H1 (cell line): ENCODE measurements around the gene PRPF4. TPM values are rescaled to one million over a fixed set of nuclear protein-coding genes. Genes with fewer than 3 reads are reported as not detected.

Experiments used
- CTCF ChIA-PET: fragments of 300-600 bp; sonication (Branson Sonifier 250); formaldehyde crosslinking; loops from one replicate; lab custom pipeline; 2021; ENCODE audit not compliant: partially characterized antibody; lab: Charles Lee
- POLR2A ChIA-PET: fragments of 300-600 bp; sonication (Branson Sonifier 250); formaldehyde crosslinking; loops from one replicate; lab custom pipeline; 2021; ENCODE audit warnings: inconsistent platforms; ENCODE audit not compliant: partially characterized antibody; lab: Charles Lee
- DNase-seq, 2 experiments: peaks; one replicate each; pipeline versions ENCODE4 v3.0.0 to v3.0.0-alpha.2; 2010 to 2022; ENCODE audit warnings: low spot score in 2 of 2, low read depth in 1 of 2, mixed read lengths in 1 of 2
- FAIRE-seq: peaks from 2 replicates; lab custom pipeline; 2011; peaks lifted over from hg19 to GRCh38; lab: Jason Lieb, UNC
- H2AFZ ChIP-seq: 2 replicates; pipeline ENCODE4 v1.8.1; 2012; ENCODE audit warnings: low read length, inconsistent platforms
- H2AK5ac ChIP-seq: 2 replicates; pipeline ENCODE4 v1.6.1; 2013; ENCODE audit warnings: low read depth, low read length
- H2BK120ac ChIP-seq: replicated peaks from 2 replicates; pipeline ENCODE3; 2013; ENCODE audit warnings: low read depth, low read length, inconsistent platforms
- H2BK12ac ChIP-seq: 2 replicates; pipeline ENCODE4 v1.6.1; 2013; ENCODE audit warnings: low read depth, low read length
- H2BK15ac ChIP-seq: 2 replicates; pipeline ENCODE4 v1.6.1; 2013; ENCODE audit warnings: low read length
- H2BK20ac ChIP-seq: 2 replicates; pipeline ENCODE4 v1.6.1; 2013; ENCODE audit warnings: low read length
- H2BK5ac ChIP-seq: 2 replicates; pipeline ENCODE4 v1.6.1; 2013; ENCODE audit warnings: low read depth, low read length
- H3K14ac ChIP-seq: 2 replicates; pipeline ENCODE4 v1.6.1; 2013; ENCODE audit warnings: inconsistent platforms; ENCODE audit not compliant: insufficient read length
- H3K18ac ChIP-seq: 2 replicates; pipeline ENCODE4 v1.6.1; 2013; ENCODE audit warnings: low read length; ENCODE audit errors: extremely low read depth
- H3K23ac ChIP-seq: 2 replicates; pipeline ENCODE4 v1.6.1; 2013; ENCODE audit warnings: inconsistent platforms; ENCODE audit not compliant: insufficient read length
- H3K23me2 ChIP-seq: 2 replicates; pipeline ENCODE4 v1.6.1; 2013; ENCODE audit warnings: low read depth, low read length
- H3K27ac ChIP-seq: 2 replicates; pipeline ENCODE4 v1.6.1; 2011; ENCODE audit warnings: low read depth, low read length, inconsistent platforms
- H3K27me3 ChIP-seq, 4 experiments: replicated peaks in 1 of 4; 1 replicate in 1 of 4; 2 replicates in 3 of 4; pipeline versions ENCODE4 v1.6.1 to v1.8.1; 2011 to 2013; ENCODE audit warnings: low read length in 3 of 4, mild to moderate bottlenecking in 3 of 4, inconsistent platforms in 2 of 4, mixed read lengths in 2 of 4, moderate library complexity in 1 of 4; ENCODE audit not compliant: control insufficient read depth in 3 of 4, insufficient read depth in 3 of 4; ENCODE audit errors: extremely low read depth in 1 of 4
- H3K36me3 ChIP-seq, 4 experiments: 2 replicates each; pipeline versions ENCODE4 v1.6.1 to v1.8.1; 2011 to 2013; ENCODE audit warnings: mild to moderate bottlenecking in 4 of 4, low read length in 3 of 4, moderate library complexity in 2 of 4, control low read depth in 1 of 4, inconsistent platforms in 1 of 4; ENCODE audit not compliant: insufficient read depth in 4 of 4, control insufficient read depth in 2 of 4
- H3K4ac ChIP-seq: replicated peaks from 2 replicates; pipeline ENCODE3; 2013; ENCODE audit warnings: low read length, low read depth, mixed read lengths, inconsistent platforms; ENCODE audit not compliant: insufficient read length
- H3K4me1 ChIP-seq, 4 experiments: replicated peaks in 1 of 4; 1 replicate in 1 of 4; 2 replicates in 3 of 4; pipeline versions ENCODE4 v1.6.1 to v1.8.1; 2011 to 2013; ENCODE audit warnings: low read length in 3 of 4, inconsistent platforms in 2 of 4, mixed read lengths in 1 of 4; ENCODE audit not compliant: insufficient read depth in 4 of 4, control insufficient read depth in 3 of 4
- H3K4me2 ChIP-seq, 2 experiments: 2 replicates each; pipeline versions ENCODE4 v1.6.1 to v1.8.1; 2011 to 2013; ENCODE audit warnings: low read depth in 2 of 2, low read length in 2 of 2, control low read depth in 1 of 2, inconsistent platforms in 1 of 2, mild to moderate bottlenecking in 1 of 2; ENCODE audit not compliant: insufficient read depth in 1 of 2
- H3K4me3 ChIP-seq, 4 experiments: fragments of 200-600, 300-600 bp in 1 of 4; sonication (generic), shearing (Covaris generic), sonication (Bioruptor Twin) in 1 of 4; 2 replicates each; pipeline versions ENCODE4 v1.5.1 to v1.8.1; 2011 to 2016; ENCODE audit warnings: low read length in 4 of 4, low read depth in 3 of 4, control low read depth in 2 of 4, inconsistent platforms in 2 of 4, mild to moderate bottlenecking in 2 of 4, mixed read lengths in 1 of 4, moderate library complexity in 1 of 4; ENCODE audit not compliant: insufficient read depth in 2 of 4; ENCODE audit errors: extremely low read depth in 1 of 4
- H3K56ac ChIP-seq: replicated peaks from 2 replicates; pipeline ENCODE3; 2013; ENCODE audit warnings: low read depth, mild to moderate bottlenecking, mixed read lengths, low read length, inconsistent platforms; ENCODE audit not compliant: insufficient read length
- H3K79me1 ChIP-seq: 2 replicates; pipeline ENCODE4 v1.6.1; 2013; ENCODE audit warnings: low read depth, low read length, control low read depth
- H3K79me2 ChIP-seq, 2 experiments: 2 replicates each; pipeline versions ENCODE4 v1.6.1 to v1.8.1; 2012 to 2013; ENCODE audit warnings: low read length in 2 of 2, mild to moderate bottlenecking in 2 of 2, inconsistent platforms in 1 of 2; ENCODE audit not compliant: insufficient read depth in 2 of 2, control insufficient read depth in 1 of 2
- H3K9ac ChIP-seq, 4 experiments: replicated peaks in 1 of 4; 1 replicate in 1 of 4; 2 replicates in 3 of 4; pipeline versions ENCODE4 v1.6.1 to v1.8.1; 2011 to 2013; ENCODE audit warnings: low read depth in 3 of 4, low read length in 3 of 4, control low read depth in 2 of 4, mild to moderate bottlenecking in 2 of 4, moderate library complexity in 2 of 4, inconsistent platforms in 1 of 4; ENCODE audit errors: extremely low read depth in 1 of 4
- H3K9me3 ChIP-seq, 2 experiments: 2 replicates each; pipeline versions ENCODE4 v1.6.1 to v1.8.1; 2012 to 2013; ENCODE audit warnings: mild to moderate bottlenecking in 2 of 2, moderate library complexity in 2 of 2, control low read depth in 1 of 2, inconsistent platforms in 1 of 2, low read depth in 1 of 2, low read length in 1 of 2, mixed read lengths in 1 of 2; ENCODE audit not compliant: insufficient read depth in 2 of 2
- H4K20me1 ChIP-seq, 2 experiments: replicated peaks in 1 of 2; 2 replicates each; pipeline versions ENCODE3 to v1.8.1; 2011 to 2013; ENCODE audit warnings: inconsistent platforms in 2 of 2, low read length in 2 of 2, mild to moderate bottlenecking in 1 of 2; ENCODE audit not compliant: insufficient read depth in 2 of 2, control insufficient read depth in 1 of 2
- H4K5ac ChIP-seq: 2 replicates; pipeline ENCODE4 v1.6.1; 2013; ENCODE audit warnings: low read length, low read depth, mixed read lengths, inconsistent platforms; ENCODE audit not compliant: insufficient read length
- H4K8ac ChIP-seq: 2 replicates; pipeline ENCODE4 v1.8.0; 2013; ENCODE audit warnings: mild to moderate bottlenecking, moderate library complexity, low read length, inconsistent platforms; ENCODE audit not compliant: insufficient read depth; ENCODE audit errors: extremely low read depth
- H4K91ac ChIP-seq: replicated peaks from 2 replicates; pipeline ENCODE3; 2013; ENCODE audit warnings: low read length, mixed read lengths, inconsistent platforms; ENCODE audit not compliant: insufficient read length
- CBX5 ChIP-seq: fragments of 300-800, 300-1000 bp; sonication (generic); IDR thresholded peaks from 2 replicates; pipeline ENCODE4 v1.7.1; 2016; ENCODE audit warnings: antibody characterized with exemption, low read length, low read depth
- CBX8 ChIP-seq: fragments of 300-800, 300-1000 bp; sonication (generic); IDR thresholded peaks from 2 replicates; pipeline ENCODE4 v1.7.1; 2016; ENCODE audit warnings: low read depth, low read length, borderline replicate concordance
- CEBPB ChIP-seq: IDR thresholded peaks from 2 replicates; pipeline ENCODE4 v1.6.1; 2012; ENCODE audit warnings: low read depth, low read length
- CHD1 ChIP-seq: IDR thresholded peaks from 2 replicates; pipeline ENCODE4 v1.6.1; 2012; ENCODE audit warnings: low read depth, low read length, improper control_type of control experiment
- CTBP2 ChIP-seq: IDR thresholded peaks from 2 replicates; pipeline ENCODE4 v1.7.0; 2011; ENCODE audit warnings: borderline replicate concordance, mild to moderate bottlenecking, moderate library complexity, mixed read lengths, low read length; ENCODE audit not compliant: insufficient read depth, insufficient read length
- HDAC2 ChIP-seq, 2 experiments: fragments of 300-600 bp in 1 of 2; sonication (generic) in 1 of 2; IDR thresholded peaks; 2 replicates each; pipeline ENCODE4 v1.6.1; 2011 to 2012; ENCODE audit warnings: low read depth in 2 of 2, low read length in 2 of 2, mild to moderate bottlenecking in 2 of 2, moderate library complexity in 2 of 2, borderline replicate concordance in 1 of 2, inconsistent platforms in 1 of 2
- HDAC6 ChIP-seq: IDR thresholded peaks from one replicate; pipeline ENCODE4 v1.7.1; 2012; ENCODE audit warnings: low read depth, mild to moderate bottlenecking, inconsistent platforms, low read length, moderate library complexity
- NANOG ChIP-seq: IDR thresholded peaks from 2 replicates; pipeline ENCODE4 v1.6.1; 2011; ENCODE audit warnings: low read length, low read depth, mild to moderate bottlenecking, inconsistent platforms; ENCODE audit not compliant: insufficient read depth, poor library complexity, severe bottlenecking
- POLR2A ChIP-seq, 2 experiments: IDR thresholded peaks; 1 replicate in 1 of 2; 2 replicates in 1 of 2; pipeline ENCODE4 v1.6.1; 2011; ENCODE audit warnings: low read depth in 2 of 2, low read length in 2 of 2, mild to moderate bottlenecking in 2 of 2; ENCODE audit errors: control extremely low read depth in 1 of 2
- POU5F1 ChIP-seq: IDR thresholded peaks from 2 replicates; pipeline ENCODE4 v1.6.1; 2011; ENCODE audit warnings: low read depth, mild to moderate bottlenecking, low read length, moderate library complexity
- SIN3A ChIP-seq, 2 experiments: IDR thresholded peaks in 1 of 2; conservative IDR thresholded peaks in 1 of 2; 2 replicates each; pipeline ENCODE4 v1.6.1; 2011 to 2012; ENCODE audit warnings: low read length in 2 of 2, improper control_type of control experiment in 1 of 2, low read depth in 1 of 2, mild to moderate bottlenecking in 1 of 2
- SUZ12 ChIP-seq: fragments of 200-600 bp; sonication (generic); IDR thresholded peaks from 2 replicates; pipeline ENCODE4 v1.6.1; 2012; ENCODE audit warnings: mild to moderate bottlenecking, inconsistent platforms, low read length, moderate library complexity, mixed read lengths
- WGBS, 2 experiments: shearing (Covaris generic) in 1 of 2; methylation state at CpG; one replicate each; pipeline versions ENCODE4 v1.1.6 to v1.1.7; 2013 to 2015; ENCODE audit warnings: low lambda C conversion rate in 2 of 2, mixed read lengths in 2 of 2, inconsistent platforms in 1 of 2, low coverage in 1 of 2, missing lambda C conversion rate in 1 of 2; ENCODE audit not compliant: insufficient replicate concordance in 2 of 2, insufficient coverage in 1 of 2, insufficient read length in 1 of 2; ENCODE audit errors: extremely low coverage in 1 of 2, missing lambda C conversion rate in 1 of 2; 5-methylcytosine and 5-hydroxymethylcytosine counted together
- polyA plus RNA-seq, 7 experiments: library from polyadenylated mRNA; depleted of rRNA in 3 of 7; stranded (reverse) in 5 of 7; unstranded in 2 of 7; fragments of >200 nt in 5 of 7; fragments of 200-250 nt in 2 of 7; gene quantifications; 1 replicate in 5 of 7; 2 replicates in 1 of 7; 4 replicates in 1 of 7; pipeline versions ENCODE4 v1.2.1 to v1.2.3, GENCODE V29; 2011 to 2013; ENCODE audit warnings: missing spikeins in 2 of 7, mixed read lengths in 2 of 7
- total RNA-seq: library from RNA; stranded (reverse); fragmentation: NEBNext Ultra II Directional; extraction: Animal tissue kit (Norgen Biotek cat#: 25700); gene quantifications from 2 replicates; pipeline ENCODE4 v1.2.1, GENCODE V29; 2021
- TF ChIP-seq, protein P1 (sequence below): IDR thresholded peaks from 2 replicates; pipeline ENCODE4 v1.6.1; 2011; ENCODE audit warnings: low read depth, mild to moderate bottlenecking, low read length; ENCODE audit not compliant: insufficient read depth

PRPF4 gene
- total and polyA plus RNA-seq, 2 of the 8 experiments (the other 6 are each of a cell fraction or from before 2014, with no cell fraction given) = 15.2 to 33.4 TPM

GRCh38 chr9:113227436-113227835 lies 48.0 kb upstream of the PRPF4 start:
- no peak overlapping the region for H2AFZ ChIP-seq
- no peak overlapping the region for H3K4ac ChIP-seq
- peaks cover 2 to 4% of the 10 kb centered on the region in 2 experiments for H4K20me1 ChIP-seq
- no peak overlapping the region for H4K5ac ChIP-seq
- H2BK5ac ChIP-seq = no peak overlapping the region
- H3K9me3 ChIP-seq = no peaks in the 10 kb centered on the region
- H4K91ac ChIP-seq = no peak overlapping the region
- no peak overlapping the region for H3K56ac ChIP-seq
- FAIRE-seq (no peak), DNase-seq (no peak)
- POLR2A ChIA-PET = interaction anchor here (1.1 kb wide), 1 partner anchor 58 kb away, joined by 3 read pairs; no protein-coding TSS in a partner anchor
- no peaks in the 10 kb centered on the region for H3K27me3 ChIP-seq
- H3K27ac ChIP-seq = no peak overlapping the region
- peaks cover 0 to 3% (median 0%) of the 10 kb centered on the region in 4 experiments; a peak in 1 of 8 replicates for H3K36me3 ChIP-seq
- no peak overlapping the region for H3K4me2 ChIP-seq
- H2AK5ac ChIP-seq = no peak overlapping the region
- no peak overlapping the region for H2BK20ac ChIP-seq
- H3K4me3 ChIP-seq = no peak overlapping the region
- no peak overlapping the region for H2BK120ac ChIP-seq
- H3K14ac ChIP-seq = no peak overlapping the region
- CTCF ChIA-PET = no interaction called here
- no peaks in the 10 kb centered on the region for H3K23me2 ChIP-seq
- H3K79me1 ChIP-seq = peaks cover 2% of the 10 kb centered on the region; the same call in 1 of the 2 replicates
- no peak overlapping the region for H4K8ac ChIP-seq
- H2BK12ac ChIP-seq = no peak overlapping the region
- H3K4me1 ChIP-seq = peaks cover 0 to 2% (median 0%) of the 10 kb centered on the region in 4 experiments; a peak in 2 of 7 replicates
- peaks cover 2 to 18% of the 10 kb centered on the region in 2 experiments; a peak in 3 of 4 replicates for H3K79me2 ChIP-seq
- 86% methylated on average over 1 of the region's 1 CpG; no CpG with 5 or more reads in 1 of the 2 experiments for WGBS, 2 experiments
- no peak overlapping the region for H3K18ac ChIP-seq
- no peak overlapping the region for H3K23ac ChIP-seq
- H3K9ac ChIP-seq = no peak overlapping the region
- no peak overlapping the region for H2BK15ac ChIP-seq
- TF ChIP-seq, protein P1, sequence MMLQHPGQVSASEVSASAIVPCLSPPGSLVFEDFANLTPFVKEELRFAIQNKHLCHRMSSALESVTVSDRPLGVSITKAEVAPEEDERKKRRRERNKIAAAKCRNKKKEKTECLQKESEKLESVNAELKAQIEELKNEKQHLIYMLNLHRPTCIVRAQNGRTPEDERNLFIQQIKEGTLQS = no peak
- no peak for TF ChIP-seq HDAC2 (IDR thresholded peaks at IDR 0.05; ENCODE audit: borderline replicate concordance in 1 of 2, low read depth in 2 of 2, low read length in 2 of 2)
- no peak for TF ChIP-seq CHD1
- TF ChIP-seq CTBP2 = no peak
- no peak for TF ChIP-seq CBX8
- no peak for TF ChIP-seq CEBPB
- no peak for TF ChIP-seq POU5F1
- no peak for TF ChIP-seq SIN3A (conservative IDR thresholded peaks at IDR 0.05 in 1 of 2, IDR thresholded peaks at IDR 0.05 in 1 of 2; ENCODE audit: low read depth in 1 of 2, low read length in 2 of 2)
- no peak for TF ChIP-seq HDAC6
- no peak for TF ChIP-seq SUZ12
- TF ChIP-seq CBX5 = no peak
- TF ChIP-seq POLR2A (IDR thresholded peaks at IDR 0.05; ENCODE audit: control extremely low read depth in 1 of 2, low read depth in 2 of 2, low read length in 2 of 2) = no peak
- no peak for TF ChIP-seq NANOG
